ENCODE results near the gene TMCO4.

DNA sequence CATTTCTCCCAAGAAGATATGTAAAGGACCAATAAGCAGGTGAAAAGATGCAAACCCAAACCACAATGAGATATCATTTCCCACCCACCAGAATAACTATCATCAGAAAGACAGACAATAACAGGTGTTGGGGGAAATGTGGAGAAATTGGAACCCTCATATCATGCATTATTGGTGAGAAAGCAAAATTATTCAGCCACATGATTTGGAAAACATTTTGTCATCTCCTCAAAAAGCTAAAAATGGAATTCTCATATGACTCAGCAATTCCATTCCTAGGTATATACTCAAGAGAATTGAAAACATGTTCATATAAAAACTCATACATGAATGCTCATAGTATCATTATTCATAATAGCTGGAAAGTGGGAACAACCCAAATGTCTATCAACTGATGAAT lies 40.5 kb upstream of the TMCO4 start:
- TF ChIP-seq, protein P1, sequence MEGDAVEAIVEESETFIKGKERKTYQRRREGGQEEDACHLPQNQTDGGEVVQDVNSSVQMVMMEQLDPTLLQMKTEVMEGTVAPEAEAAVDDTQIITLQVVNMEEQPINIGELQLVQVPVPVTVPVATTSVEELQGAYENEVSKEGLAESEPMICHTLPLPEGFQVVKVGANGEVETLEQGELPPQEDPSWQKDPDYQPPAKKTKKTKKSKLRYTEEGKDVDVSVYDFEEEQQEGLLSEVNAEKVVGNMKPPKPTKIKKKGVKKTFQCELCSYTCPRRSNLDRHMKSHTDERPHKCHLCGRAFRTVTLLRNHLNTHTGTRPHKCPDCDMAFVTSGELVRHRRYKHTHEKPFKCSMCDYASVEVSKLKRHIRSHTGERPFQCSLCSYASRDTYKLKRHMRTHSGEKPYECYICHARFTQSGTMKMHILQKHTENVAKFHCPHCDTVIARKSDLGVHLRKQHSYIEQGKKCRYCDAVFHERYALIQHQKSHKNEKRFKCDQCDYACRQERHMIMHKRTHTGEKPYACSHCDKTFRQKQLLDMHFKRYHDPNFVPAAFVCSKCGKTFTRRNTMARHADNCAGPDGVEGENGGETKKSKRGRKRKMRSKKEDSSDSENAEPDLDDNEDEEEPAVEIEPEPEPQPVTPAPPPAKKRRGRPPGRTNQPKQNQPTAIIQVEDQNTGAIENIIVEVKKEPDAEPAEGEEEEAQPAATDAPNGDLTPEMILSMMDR (IDR thresholded peaks at IDR 0.05; ENCODE audit: low read depth, low read length): no peak
- TF ChIP-seq EZH2phosphoT487 (IDR thresholded peaks at IDR 0.05; ENCODE audit: low read depth): no peak
